Gastrocnemius medialis (tissue), 4 donors: Measurements from ENCODE around the gene RPS18. TPM values are rescaled to one million over a fixed set of nuclear protein-coding genes. Genes with fewer than 3 reads are reported as not detected.
A peak's percentile ranks its signal among the peaks of the same experiment; 100 is the strongest.

ENCODE experiments used
- ATAC-seq, 2 donors: fragments of 150-250 bp; one replicate each; pipeline ENCODE4 v1.9.1; 2016
- DNase-seq, 2 donors: peaks; one replicate each; pipeline ENCODE4 v3.0.0-alpha.2; 2019
- H3K27ac ChIP-seq, 4 donors: fragments of 200-600 bp; sonication (generic); 1 replicate in 1 of 4; 2 replicates in 3 of 4; pipeline ENCODE4 v1.5.1; 2016 to 2018; ENCODE audit warnings: mild to moderate bottlenecking in 2 of 4, moderate library complexity in 1 of 4
- H3K27me3 ChIP-seq, 3 donors: fragments of 200-600 bp; sonication (generic) in 2 of 3; 1 replicate in 1 of 3; 2 replicates in 2 of 3; pipeline versions ENCODE4 v1.5.1 to v1.6.0; 2016 to 2019; ENCODE audit warnings: mild to moderate bottlenecking in 1 of 3, moderate library complexity in 1 of 3
- H3K36me3 ChIP-seq, 2 donors: fragments of 200-600 bp; sonication (generic) in 1 of 2; one replicate each; pipeline ENCODE4 v1.5.1; 2017 to 2018
- H3K4me1 ChIP-seq, 2 donors: fragments of 200-600 bp; sonication (generic) in 1 of 2; one replicate each; pipeline ENCODE4 v1.5.1; 2016 to 2017; ENCODE audit warnings: mild to moderate bottlenecking in 2 of 2
- H3K4me3 ChIP-seq, 4 donors: fragments of 200-600 bp; sonication (generic) in 3 of 4; 1 replicate in 1 of 4; 2 replicates in 3 of 4; pipeline ENCODE4 v1.5.1; 2016 to 2019; ENCODE audit warnings: mild to moderate bottlenecking in 2 of 4
- H3K9me3 ChIP-seq, 3 donors: fragments of 200-600 bp; sonication (generic) in 2 of 3; 1 replicate in 1 of 3; 2 replicates in 2 of 3; pipeline ENCODE4 v1.5.1; 2016 to 2019
- POLR2A ChIP-seq, 2 donors: fragments of 450-650 bp; IDR thresholded peaks; one replicate each; pipeline ENCODE4 v1.6.1; 2017; ENCODE audit warnings: antibody characterized with exemption in 2 of 2, mild to moderate bottlenecking in 2 of 2, moderate library complexity in 2 of 2
- in situ Hi-C, 4 donors: fragments of 200-750 bp; cut with MboI; loops; one replicate each; pipeline versions ENCODE4 v1.15.0 to v1.8.0; 2017; ENCODE audit warnings: low sequenced_read_pairs in 4 of 4
- intact Hi-C: fragments of 100-400 bp; cut with DNase I; formaldehyde crosslinking; loops from one replicate; pipeline ENCODE4 v1.15.1; 2023; ENCODE audit warnings: low total_unique reads
- total RNA-seq, 4 donors: library from RNA; depleted of rRNA; stranded (reverse); fragments of >200 nt; gene quantifications; one replicate each; pipeline versions ENCODE4 v1.1.0 to v1.2.3, GENCODE V29; 2016
- TF ChIP-seq, protein P1 (sequence below), 5 experiments: fragments of 450-650 bp in 3 of 5; fragments of 200-600 bp in 2 of 5; sonication (generic) in 2 of 5; IDR thresholded peaks in 4 of 5; conservative IDR thresholded peaks in 1 of 5; 1 replicate in 4 of 5; 2 replicates in 1 of 5; pipeline ENCODE4 v1.5.1; 2016 to 2019; ENCODE audit warnings: antibody characterized with exemption in 5 of 5, mild to moderate bottlenecking in 3 of 5, moderate library complexity in 3 of 5

The RPS18 gene
- total RNA-seq, 4 donors from 2014 or later = 1,834 to 2,142 (median 2,010) TPM

DNA sequence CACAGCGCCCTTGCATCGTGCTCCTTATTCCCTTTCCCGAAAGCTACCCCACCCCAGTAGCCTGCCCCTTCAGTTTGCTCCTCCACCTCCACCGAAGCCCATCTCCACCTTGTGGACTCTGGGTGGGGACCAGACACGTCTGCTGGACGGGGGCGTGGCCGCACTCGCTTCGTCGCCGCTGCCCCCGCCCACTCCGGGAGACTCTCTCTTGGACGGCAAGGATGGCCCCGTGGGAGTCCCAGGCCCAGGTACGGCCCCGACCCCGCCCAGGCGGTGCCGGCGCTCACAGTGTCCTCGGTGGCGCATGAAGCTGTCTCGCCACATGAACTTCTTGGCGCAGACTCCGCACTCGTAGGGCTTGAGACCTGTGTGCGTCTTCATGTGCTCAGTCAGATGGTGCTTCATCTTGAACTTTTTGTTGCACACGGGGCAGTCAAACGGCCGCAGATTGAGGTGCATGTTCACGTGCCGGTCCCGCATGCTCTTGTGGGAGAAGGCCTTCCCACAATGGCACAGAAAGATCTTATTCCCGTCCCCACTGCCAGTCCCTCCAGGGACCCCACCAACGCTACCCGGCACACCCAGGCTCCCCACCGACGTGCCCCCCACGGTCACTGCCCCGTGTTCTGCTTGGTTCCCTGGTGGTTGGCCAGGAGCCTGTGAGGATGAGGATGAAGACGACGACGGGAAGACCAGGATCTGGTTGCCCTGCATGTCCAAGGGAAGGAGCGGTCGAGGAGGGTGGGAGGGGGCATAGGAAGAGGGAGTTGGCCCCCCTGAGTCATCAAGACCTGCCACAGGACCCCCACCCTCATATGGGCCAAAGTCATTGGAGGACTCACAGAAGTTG is 43.3 kb downstream of the RPS18 start:
- H3K4me1 ChIP-seq = peaks cover 26 to 57% of the 10 kb centered on the region in 2 donors
- no peak for TF ChIP-seq POLR2A (IDR thresholded peaks at IDR 0.05)
- TF ChIP-seq, protein P1, sequence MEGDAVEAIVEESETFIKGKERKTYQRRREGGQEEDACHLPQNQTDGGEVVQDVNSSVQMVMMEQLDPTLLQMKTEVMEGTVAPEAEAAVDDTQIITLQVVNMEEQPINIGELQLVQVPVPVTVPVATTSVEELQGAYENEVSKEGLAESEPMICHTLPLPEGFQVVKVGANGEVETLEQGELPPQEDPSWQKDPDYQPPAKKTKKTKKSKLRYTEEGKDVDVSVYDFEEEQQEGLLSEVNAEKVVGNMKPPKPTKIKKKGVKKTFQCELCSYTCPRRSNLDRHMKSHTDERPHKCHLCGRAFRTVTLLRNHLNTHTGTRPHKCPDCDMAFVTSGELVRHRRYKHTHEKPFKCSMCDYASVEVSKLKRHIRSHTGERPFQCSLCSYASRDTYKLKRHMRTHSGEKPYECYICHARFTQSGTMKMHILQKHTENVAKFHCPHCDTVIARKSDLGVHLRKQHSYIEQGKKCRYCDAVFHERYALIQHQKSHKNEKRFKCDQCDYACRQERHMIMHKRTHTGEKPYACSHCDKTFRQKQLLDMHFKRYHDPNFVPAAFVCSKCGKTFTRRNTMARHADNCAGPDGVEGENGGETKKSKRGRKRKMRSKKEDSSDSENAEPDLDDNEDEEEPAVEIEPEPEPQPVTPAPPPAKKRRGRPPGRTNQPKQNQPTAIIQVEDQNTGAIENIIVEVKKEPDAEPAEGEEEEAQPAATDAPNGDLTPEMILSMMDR (IDR thresholded peaks at IDR 0.05 in 4 of 5, conservative IDR thresholded peaks at IDR 0.05 in 1 of 5) = no peak

DNA sequence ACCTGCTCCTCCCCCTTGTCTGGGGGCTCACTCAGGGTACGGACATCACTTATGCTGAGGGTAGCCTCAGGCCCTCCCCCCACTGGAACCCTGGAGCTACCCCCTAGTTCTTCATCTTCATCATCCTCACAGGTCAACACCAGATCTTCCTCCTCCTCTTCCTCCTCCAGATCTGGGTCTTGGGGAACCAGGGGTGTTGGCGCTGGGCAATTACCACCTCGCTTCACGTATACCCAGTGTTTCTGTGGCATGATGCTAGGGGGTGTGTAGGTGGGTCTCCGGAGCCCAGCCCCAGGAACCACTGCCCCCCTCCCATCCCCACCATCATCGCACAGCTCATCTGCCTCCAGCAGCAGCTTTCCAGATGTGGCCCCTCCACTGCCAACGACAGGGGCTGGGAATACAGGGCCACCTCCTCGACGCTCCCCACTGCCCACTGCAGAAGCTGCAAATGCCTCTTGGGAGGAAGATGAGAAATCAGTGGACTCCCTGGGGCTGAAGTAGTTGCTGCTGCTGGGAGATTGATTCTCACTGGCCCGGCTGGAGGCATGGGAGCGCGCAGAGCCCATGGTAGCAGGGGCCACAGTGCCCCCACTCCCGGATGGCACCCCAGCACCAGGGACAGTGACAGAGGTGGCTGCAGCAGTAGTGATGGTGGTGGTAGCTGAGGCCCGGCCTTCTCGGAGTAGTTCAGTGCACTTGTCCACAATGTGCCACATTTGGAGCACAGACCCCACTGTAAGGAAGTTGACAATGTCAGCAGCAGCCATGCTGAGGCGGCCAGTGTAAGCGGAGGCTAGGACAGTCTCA is 44.1 kb downstream of the RPS18 start:
- DNase-seq (no peak), ATAC-seq (no peak)
- H3K4me3 ChIP-seq = no peak overlapping the region
- intact Hi-C loops (loop anchor here (10.0 kb wide), 2 partner anchors 409 to 1141 kb away; partner anchors contain the start of genes AGPAT1 and RNF5), in situ Hi-C loops (no loop called here)
- H3K27me3 ChIP-seq = no peaks in the 10 kb centered on the region
- H3K4me1 ChIP-seq = peaks cover 33 to 65% of the 10 kb centered on the region in 2 donors
- TF ChIP-seq, protein P1 (IDR thresholded peaks at IDR 0.05 in 4 of 5, conservative IDR thresholded peaks at IDR 0.05 in 1 of 5) = no peak
- no peak for TF ChIP-seq POLR2A (IDR thresholded peaks at IDR 0.05)
- H3K27ac ChIP-seq = peak overlapping the region; percentile 86 to 94 (median 94)
- peaks cover 0 to 26% of the 10 kb centered on the region in 2 donors for H3K36me3 ChIP-seq
- no peaks in the 10 kb centered on the region for H3K9me3 ChIP-seq

More for the DNA sequence above, 43.3 kb downstream of the RPS18 start:
- peak overlapping the region; percentile 89 to 99 (median 96) for H3K4me3 ChIP-seq
- DNase-seq = no peak
- peaks cover 0 to 18% of the 10 kb centered on the region in 2 donors for H3K36me3 ChIP-seq
- H3K9me3 ChIP-seq = no peaks in the 10 kb centered on the region
- H3K27me3 ChIP-seq = no peaks in the 10 kb centered on the region
- ATAC-seq = no peak
- intact Hi-C loops (loop anchor here (10.0 kb wide), 2 partner anchors 410 to 1140 kb away; partner anchors contain the start of genes AGPAT1 and RNF5), in situ Hi-C loops (no loop called here)
- H3K27ac ChIP-seq = peak overlapping the region; percentile 86 to 94 (median 94)

DNA sequence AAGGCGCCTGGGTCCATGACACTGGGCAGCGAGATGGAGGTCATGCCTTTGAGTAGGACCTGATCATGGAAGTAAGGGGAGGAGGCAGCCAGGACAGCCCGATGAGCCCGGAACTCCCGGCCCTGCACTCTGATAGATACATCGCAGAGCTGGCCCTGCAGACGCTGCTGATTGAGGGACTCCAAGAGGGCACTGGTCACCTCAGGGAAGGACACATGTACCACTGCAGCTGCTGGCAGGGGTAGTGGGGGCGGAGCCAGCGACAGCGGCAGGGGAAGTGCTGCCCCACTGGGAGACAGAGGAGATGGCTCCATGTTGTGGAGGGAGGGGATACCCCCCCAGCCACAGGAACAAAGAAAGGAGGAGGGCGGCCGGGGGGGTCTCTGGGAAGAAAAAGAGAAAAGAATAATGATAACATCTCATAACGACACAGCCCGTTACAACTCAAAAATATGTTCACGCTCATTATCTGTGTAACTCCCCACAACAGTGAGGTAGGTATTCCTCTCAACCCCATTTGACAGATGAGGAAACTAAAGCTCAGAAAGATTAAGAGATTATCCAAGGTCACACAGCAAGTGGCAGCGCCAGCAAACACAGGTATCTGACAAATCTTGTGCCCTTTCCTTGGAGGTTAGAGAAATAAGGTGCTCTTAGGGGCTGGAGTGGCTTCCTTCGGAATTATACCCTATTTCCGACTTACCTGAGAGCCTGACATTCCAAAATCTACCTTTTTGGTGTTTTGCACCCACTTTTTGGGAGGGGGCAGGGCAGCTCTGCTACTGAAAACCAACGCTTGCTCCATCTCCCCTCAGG is 44.9 kb downstream of the RPS18 start:
- intact Hi-C loops = loop anchor here (1.0 to 10.0 kb wide), 4 partner anchors 18 to 1142 kb away; partner anchors contain the start of genes AGPAT1, BRD2 and RNF5
- Histone ChIP-seq H3K27me3 (no peaks in the 10 kb centered on the region), H3K4me3 (peak overlapping the region; percentile 56 to 70 (median 64)), H3K27ac (peak overlapping the region; percentile 82 to 93 (median 90)), H3K9me3 (no peaks in the 10 kb centered on the region), H3K36me3 (peaks cover 0 to 30% of the 10 kb centered on the region in 2 donors), H3K4me1 (peaks cover 41 to 72% of the 10 kb centered on the region in 2 donors)
- TF ChIP-seq, protein P1 (IDR thresholded peaks at IDR 0.05 in 4 of 5, conservative IDR thresholded peaks at IDR 0.05 in 1 of 5) = no peak
- TF ChIP-seq POLR2A (IDR thresholded peaks at IDR 0.05) = no peak
- ATAC-seq = no peak
- in situ Hi-C loops = no loop called here
- DNase-seq = peak in 1 of 2 donors; percentile 50

DNA sequence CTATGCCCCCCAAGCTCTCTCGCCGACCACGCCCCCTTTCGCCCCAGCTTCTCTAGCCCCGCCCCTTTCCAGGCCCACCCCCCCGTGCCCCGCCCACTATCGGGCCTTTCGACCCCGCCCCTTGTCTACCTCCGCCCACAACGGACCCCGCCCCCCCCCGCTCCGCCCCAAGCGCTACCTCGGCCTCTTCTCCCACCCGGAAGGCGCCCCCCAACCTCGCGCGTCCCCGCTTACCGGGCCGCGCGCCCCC is 45.5 kb downstream of the RPS18 start:
- no peaks in the 10 kb centered on the region for H3K9me3 ChIP-seq
- TF ChIP-seq, protein P1 (IDR thresholded peaks at IDR 0.05 in 4 of 5, conservative IDR thresholded peaks at IDR 0.05 in 1 of 5) = no peak
- no peak for TF ChIP-seq POLR2A (IDR thresholded peaks at IDR 0.05)
- peaks cover 0 to 30% of the 10 kb centered on the region in 2 donors for H3K36me3 ChIP-seq
- peak overlapping the region; percentile 82 to 93 (median 90) for H3K27ac ChIP-seq
- H3K4me3 ChIP-seq = peak overlapping the region; percentile 56 to 70 (median 64)
- intact Hi-C loops (loop anchor here (1.0 to 10.0 kb wide), 4 partner anchors 18 to 1143 kb away; partner anchors contain the start of genes AGPAT1, BRD2 and RNF5), in situ Hi-C loops (no loop called here)
- peaks cover 40 to 71% of the 10 kb centered on the region in 2 donors for H3K4me1 ChIP-seq
- no peak for ATAC-seq
- DNase-seq = peak; percentile 35 to 48
- no peaks in the 10 kb centered on the region for H3K27me3 ChIP-seq
